GM19023 (cell line): ENCODE data around the gene RABL6.
"Not testable (repeated sequence)": the region's sequence is repeated elsewhere in the genome, so short reads cannot be mapped to it uniquely, and the experiment has no call there.

ENCODE experiments used
- ATAC-seq: cut with Tn5 transposase; IDR thresholded peaks from one replicate; pipeline ENCODE4 v1.9.1; 2021; ENCODE audit warnings: mild to moderate bottlenecking, moderate library complexity; ENCODE audit not compliant: unreplicated experiment

The RABL6 gene

GRCh38 chr9:136807281-136808074 lies at the start of gene RABL6:
Gene RABL6 (plus strand): TSS chr9:136807948. CDS start chr9:136808197, 249 bp downstream.
- ATAC-seq, result peak; percentile 78

GRCh38 chr9:136759001-136759400 lies 48.7 kb upstream of the RABL6 start:
- no peak for ATAC-seq

- no peak for ATAC-seq
These were observed 48.1 kb upstream of the RABL6 start for GRCh38 chr9:136759436-136760325.

- no peak for ATAC-seq
These were observed 47.3 kb upstream of the RABL6 start for GRCh38 chr9:136760424-136760823.

- not testable (repeated sequence) for ATAC-seq
These were observed 46.8 kb upstream of the RABL6 start for GRCh38 chr9:136760834-136761544.

- no peak for ATAC-seq
These were observed 46.2 kb upstream of the RABL6 start for GRCh38 chr9:136761545-136761981.

GRCh38 chr9:136762221-136762691 lies 45.5 kb upstream of the RABL6 start:
- no peak for ATAC-seq

- ATAC-seq, result no peak
These were observed 44.7 kb upstream of the RABL6 start for GRCh38 chr9:136762915-136763648.

GRCh38 chr9:136763649-136764035 lies 44.1 kb upstream of the RABL6 start:
- ATAC-seq, result no peak

GRCh38 chr9:136764301-136764891 lies 43.4 kb upstream of the RABL6 start, which contains the start of gene LCN15:
Gene LCN15 (minus strand): TSS chr9:136764518. CDS start chr9:136764488, 30 bp downstream.
- no peak for ATAC-seq

GRCh38 chr9:136765041-136765440 lies 42.7 kb upstream of the RABL6 start:
- ATAC-seq, result no peak

GRCh38 chr9:136765745-136766409 lies 41.9 kb upstream of the RABL6 start:
- ATAC-seq, result peak; percentile 63

GRCh38 chr9:136766410-136767120 lies 41.2 kb upstream of the RABL6 start:
- ATAC-seq, result not testable (repeated sequence)

GRCh38 chr9:136769710-136770191 lies 38.0 kb upstream of the RABL6 start:
- ATAC-seq, result no peak

- no peak for ATAC-seq
These were observed 35.8 kb upstream of the RABL6 start for GRCh38 chr9:136771907-136772415.

- ATAC-seq, result no peak
These were observed 34.2 kb upstream of the RABL6 start for GRCh38 chr9:136773386-136774044.

- no peak for ATAC-seq
These were observed 33.2 kb upstream of the RABL6 start for GRCh38 chr9:136774416-136775045.
